ENCODE results near the gene JUND. TPM values are rescaled to one million over a fixed set of nuclear protein-coding genes. Genes with fewer than 3 reads are reported as not detected.

The JUND gene
- total and polyA plus RNA-seq, 2 donors from 2014 or later = 117 to 181 TPM

- peak in 3 of 5 donors; percentile 47 to 91 (median 82) for DNase-seq
Observed at GRCh38 chr19:18294467-18294864, 13.0 kb upstream of the JUND start.

GRCh38 chr19:18293642-18294466 lies 12.4 kb upstream of the JUND start:
- H3K4me1 ChIP-seq (ENCODE audit: control insufficient read depth in 2 of 3, insufficient read depth in 2 of 3, low read depth in 1 of 3, low read length in 3 of 3) = peaks cover 0 to 9% (median 8%) of the 10 kb centered on the region in 3 donors
- H3K4me3 ChIP-seq (ENCODE audit: low read length in 3 of 3) = peak overlapping the region in 1 of 3 donors; percentile 82
- no peaks in the 10 kb centered on the region for H3K9me3 ChIP-seq (ENCODE audit: control insufficient read depth in 2 of 3, insufficient read depth in 1 of 3, low read length in 3 of 3)
- DNase-seq (peak in 1 of 5 donors; percentile 55), FAIRE-seq (no peak)
- no peaks in the 10 kb centered on the region for H3K27me3 ChIP-seq (ENCODE audit: control insufficient read depth, insufficient read depth, low read length)
- H3K27ac ChIP-seq (ENCODE audit: low read depth in 2 of 2, low read length in 2 of 2) = peak overlapping the region; percentile 98 to 100
- H3K36me3 ChIP-seq (ENCODE audit: control insufficient read depth in 2 of 3, insufficient read depth in 3 of 3, low read length in 3 of 3) = no peaks in the 10 kb centered on the region
- intact Hi-C loops (cut with DNase I) = no loop called here
- peak overlapping the region in 2 of 3 donors; percentile 57 to 80 for H3K9ac ChIP-seq (ENCODE audit: low read length in 3 of 3)
- no peak for TF ChIP-seq CTCF (IDR thresholded peaks at IDR 0.05; ENCODE audit: borderline replicate concordance, extremely low read depth, insufficient read depth)

More at GRCh38 chr19:18294467-18294864, 13.0 kb upstream of the JUND start:
- Histone ChIP-seq H3K27me3 (ENCODE audit: control insufficient read depth, insufficient read depth, low read length) (no peaks in the 10 kb centered on the region), H3K27ac (ENCODE audit: low read depth in 2 of 2, low read length in 2 of 2) (peak overlapping the region in 1 of 2 donors; percentile 17), H3K36me3 (ENCODE audit: control insufficient read depth in 2 of 3, insufficient read depth in 3 of 3, low read length in 3 of 3) (no peaks in the 10 kb centered on the region), H3K4me1 (ENCODE audit: control insufficient read depth in 2 of 3, insufficient read depth in 2 of 3, low read depth in 1 of 3, low read length in 3 of 3) (peaks cover 0 to 9% (median 8%) of the 10 kb centered on the region in 3 donors), H3K4me3 (ENCODE audit: low read length in 3 of 3) (no peak overlapping the region), H3K9me3 (ENCODE audit: control insufficient read depth in 2 of 3, insufficient read depth in 1 of 3, low read length in 3 of 3) (no peaks in the 10 kb centered on the region), H3K9ac (ENCODE audit: low read length in 3 of 3) (no peak overlapping the region)
- intact Hi-C loops (cut with DNase I) = no loop called here
- FAIRE-seq = no peak
- TF ChIP-seq CTCF (IDR thresholded peaks at IDR 0.05; ENCODE audit: borderline replicate concordance, extremely low read depth, insufficient read depth) = no peak

- DNase-seq = peak; percentile 90 to 96 (median 94)
- Histone ChIP-seq H3K9me3 (ENCODE audit: control insufficient read depth in 2 of 3, insufficient read depth in 1 of 3, low read length in 3 of 3) (no peaks in the 10 kb centered on the region), H3K27ac (ENCODE audit: low read depth in 2 of 2, low read length in 2 of 2) (peak overlapping the region; percentile 98 to 100), H3K9ac (ENCODE audit: low read length in 3 of 3) (peak overlapping the region; percentile 57 to 95 (median 95)), H3K4me1 (ENCODE audit: control insufficient read depth in 2 of 3, insufficient read depth in 2 of 3, low read depth in 1 of 3, low read length in 3 of 3) (peaks cover 0 to 9% (median 8%) of the 10 kb centered on the region in 3 donors), H3K27me3 (ENCODE audit: control insufficient read depth, insufficient read depth, low read length) (no peaks in the 10 kb centered on the region), H3K4me3 (ENCODE audit: low read length in 3 of 3) (peak overlapping the region; percentile 73 to 85 (median 82)), H3K36me3 (ENCODE audit: control insufficient read depth in 2 of 3, insufficient read depth in 3 of 3, low read length in 3 of 3) (no peaks in the 10 kb centered on the region)
- no peak for FAIRE-seq
- TF ChIP-seq CTCF (IDR thresholded peaks at IDR 0.05; ENCODE audit: borderline replicate concordance, extremely low read depth, insufficient read depth) = no peak
- intact Hi-C loops (cut with DNase I) = no loop called here
Observed at GRCh38 chr19:18292810-18293641, 11.6 kb upstream of the JUND start.
